ENCODE data around the gene DOK7. TPM values are rescaled to one million over a fixed set of nuclear protein-coding genes. Genes with fewer than 3 reads are reported as not detected.

DOK7 gene
- total RNA-seq, 1 donor from 2014 or later, result 33.5 TPM

Other genes starting within 250 kb of the DOK7 start
- gene MSANTD1, start 214.1 kb upstream of the DOK7 start, total RNA-seq, result not detected
- gene RGS12, start 170.3 kb upstream of the DOK7 start, total RNA-seq, result 26.3 TPM
- 2.2 TPM for gene HGFAC, start 21.3 kb upstream of the DOK7 start, total RNA-seq
- 172 TPM for gene LRPAP1, start 69.1 kb downstream of the DOK7 start, total RNA-seq

Data from ascending aorta (tissue), 1 donor.